Cardiac muscle cell (in vitro differentiated cells and primary cell): ENCODE results near the gene CSNK2B. TPM values are rescaled to one million over a fixed set of nuclear protein-coding genes. Genes with fewer than 3 reads are reported as not detected.

ENCODE experiments used
- DNase-seq, 2 donors: peaks; one replicate each; pipeline versions ENCODE4 v3.0.0 to v3.0.0-alpha.2; 2010 to 2017; ENCODE audit warnings: low read depth in 1 of 2, low spot score in 1 of 2
- H3K27ac ChIP-seq: fragments of 200-600 bp; sonication (generic); 2 replicates; pipeline ENCODE4 v1.5.1; 2016
- H3K27me3 ChIP-seq: fragments of 200-600 bp; sonication (generic); 2 replicates; pipeline ENCODE4 v1.6.0; 2016; ENCODE audit warnings: control low read depth
- H3K36me3 ChIP-seq: fragments of 200-600 bp; sonication (generic); 2 replicates; pipeline ENCODE4 v1.5.1; 2016; ENCODE audit warnings: control low read depth
- H3K4me1 ChIP-seq: fragments of 200-600 bp; sonication (generic); 2 replicates; pipeline ENCODE4 v1.8.1; 2017; ENCODE audit warnings: low read depth, mild to moderate bottlenecking, mixed run types
- H3K4me3 ChIP-seq: fragments of 200-600 bp; sonication (generic); 2 replicates; pipeline ENCODE4 v1.5.1; 2016; ENCODE audit warnings: mild to moderate bottlenecking
- H3K9me3 ChIP-seq: fragments of 200-600 bp; sonication (generic); 2 replicates; pipeline ENCODE4 v1.5.1; 2017; ENCODE audit warnings: low read depth, mild to moderate bottlenecking, control low read depth
- polyA plus RNA-seq: library from polyadenylated mRNA; unstranded; fragments of >200 nt; fragmentation: Nextera tagmentation; extraction: Ambion mirVana; gene quantifications from 2 replicates; pipeline ENCODE4 v1.2.1, GENCODE V29; 2016
- total RNA-seq: library from RNA; depleted of rRNA; stranded (reverse); fragments of >200 nt; gene quantifications from 2 replicates; pipeline ENCODE4 v1.2.3, GENCODE V29; 2016
- TF ChIP-seq, protein P1 (sequence below): IDR thresholded peaks from 2 replicates; pipeline ENCODE4 v1.5.1; 2012; ENCODE audit warnings: low read depth, mild to moderate bottlenecking, low read length

Gene CSNK2B
- total and polyA plus RNA-seq, 2 experiments from 2014 or later, result 277 to 310 TPM

DNA sequence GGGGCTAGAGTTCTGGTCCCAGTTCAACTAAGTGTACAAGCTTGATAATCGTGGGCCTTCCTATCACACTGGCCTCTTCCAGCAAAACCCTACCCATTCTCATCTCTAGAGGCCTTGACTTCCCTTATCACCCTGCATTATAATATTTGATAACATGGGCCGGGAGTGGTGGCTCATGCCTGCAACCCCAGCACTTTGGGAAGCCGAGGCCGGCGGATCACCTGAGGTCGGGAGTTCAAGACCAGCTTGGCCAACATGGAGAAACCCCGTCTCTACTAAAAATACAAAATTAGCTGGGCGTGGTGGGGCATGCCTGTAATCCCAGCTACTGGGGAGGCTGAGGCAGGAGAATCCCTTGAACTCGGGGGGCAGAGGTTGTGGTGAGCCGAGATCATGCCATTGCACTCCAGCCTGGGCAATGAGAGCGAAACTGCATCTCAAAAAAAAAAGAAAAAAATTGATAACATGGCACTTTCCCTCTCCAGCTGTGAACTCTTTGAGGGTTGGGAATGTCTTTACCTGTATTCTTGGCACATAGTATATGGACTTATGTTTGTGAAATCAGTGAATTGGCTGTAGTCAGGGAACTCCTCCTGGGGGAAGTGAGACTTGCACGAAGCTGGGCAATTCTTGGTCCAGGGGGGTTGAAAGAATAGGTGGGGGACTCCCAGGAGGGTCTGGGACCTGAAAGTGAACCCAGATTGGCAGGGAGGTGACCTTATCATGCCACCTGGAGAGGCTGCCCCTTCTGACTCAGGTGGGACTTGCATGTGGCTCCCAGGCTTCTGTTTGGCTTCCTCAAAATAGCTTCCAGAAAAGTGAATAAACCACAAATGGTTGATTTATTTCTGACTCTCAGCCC lies 4.4 kb upstream of the CSNK2B start:
- Histone ChIP-seq H3K27ac (peak overlapping the region; percentile 88), H3K4me1 (peaks cover 25% of the 10 kb centered on the region), H3K9me3 (no peaks in the 10 kb centered on the region), H3K27me3 (no peaks in the 10 kb centered on the region), H3K36me3 (no peaks in the 10 kb centered on the region), H3K4me3 (peak overlapping the region; percentile 79)
- no peak for DNase-seq
- TF ChIP-seq, protein P1, sequence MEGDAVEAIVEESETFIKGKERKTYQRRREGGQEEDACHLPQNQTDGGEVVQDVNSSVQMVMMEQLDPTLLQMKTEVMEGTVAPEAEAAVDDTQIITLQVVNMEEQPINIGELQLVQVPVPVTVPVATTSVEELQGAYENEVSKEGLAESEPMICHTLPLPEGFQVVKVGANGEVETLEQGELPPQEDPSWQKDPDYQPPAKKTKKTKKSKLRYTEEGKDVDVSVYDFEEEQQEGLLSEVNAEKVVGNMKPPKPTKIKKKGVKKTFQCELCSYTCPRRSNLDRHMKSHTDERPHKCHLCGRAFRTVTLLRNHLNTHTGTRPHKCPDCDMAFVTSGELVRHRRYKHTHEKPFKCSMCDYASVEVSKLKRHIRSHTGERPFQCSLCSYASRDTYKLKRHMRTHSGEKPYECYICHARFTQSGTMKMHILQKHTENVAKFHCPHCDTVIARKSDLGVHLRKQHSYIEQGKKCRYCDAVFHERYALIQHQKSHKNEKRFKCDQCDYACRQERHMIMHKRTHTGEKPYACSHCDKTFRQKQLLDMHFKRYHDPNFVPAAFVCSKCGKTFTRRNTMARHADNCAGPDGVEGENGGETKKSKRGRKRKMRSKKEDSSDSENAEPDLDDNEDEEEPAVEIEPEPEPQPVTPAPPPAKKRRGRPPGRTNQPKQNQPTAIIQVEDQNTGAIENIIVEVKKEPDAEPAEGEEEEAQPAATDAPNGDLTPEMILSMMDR, result no peak

DNA sequence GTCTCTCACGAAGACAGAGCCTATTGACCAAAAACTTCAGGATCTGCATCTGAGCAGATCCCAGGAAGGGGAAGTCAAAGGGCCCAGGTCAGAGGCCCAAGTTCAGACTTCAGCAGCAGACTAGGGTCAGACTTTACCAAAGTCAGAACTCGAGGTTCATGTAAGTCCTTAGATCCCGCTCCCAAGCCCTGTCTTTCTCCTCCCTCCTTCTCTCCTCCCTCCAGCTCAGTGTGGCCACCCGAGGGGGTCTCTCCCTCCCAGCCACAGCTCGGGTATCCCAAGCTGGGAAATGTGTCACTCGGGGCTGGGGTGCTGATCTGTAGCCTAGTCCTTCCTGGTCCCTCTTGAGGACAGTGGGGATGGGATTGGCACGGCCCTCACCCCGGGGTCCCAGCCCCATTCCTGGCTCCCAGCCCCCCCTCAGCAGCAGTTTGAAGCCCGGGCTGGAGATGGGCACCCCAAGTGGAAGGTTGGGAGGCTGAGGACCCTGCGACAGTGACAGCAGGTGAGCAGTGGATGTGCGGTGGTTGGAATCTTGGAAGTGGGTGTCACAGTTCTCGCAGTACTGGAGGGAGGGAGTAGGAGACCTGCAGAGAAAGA lies 3.7 kb upstream of the CSNK2B start:
- H3K4me1 ChIP-seq, result peaks cover 25% of the 10 kb centered on the region
- no peak overlapping the region for H3K4me3 ChIP-seq
- peaks cover 4% of the 10 kb centered on the region for H3K36me3 ChIP-seq
- TF ChIP-seq, protein P1, result no peak
- H3K9me3 ChIP-seq, result no peaks in the 10 kb centered on the region
- no peaks in the 10 kb centered on the region for H3K27me3 ChIP-seq
- no peak for DNase-seq
- H3K27ac ChIP-seq, result no peak overlapping the region

DNA sequence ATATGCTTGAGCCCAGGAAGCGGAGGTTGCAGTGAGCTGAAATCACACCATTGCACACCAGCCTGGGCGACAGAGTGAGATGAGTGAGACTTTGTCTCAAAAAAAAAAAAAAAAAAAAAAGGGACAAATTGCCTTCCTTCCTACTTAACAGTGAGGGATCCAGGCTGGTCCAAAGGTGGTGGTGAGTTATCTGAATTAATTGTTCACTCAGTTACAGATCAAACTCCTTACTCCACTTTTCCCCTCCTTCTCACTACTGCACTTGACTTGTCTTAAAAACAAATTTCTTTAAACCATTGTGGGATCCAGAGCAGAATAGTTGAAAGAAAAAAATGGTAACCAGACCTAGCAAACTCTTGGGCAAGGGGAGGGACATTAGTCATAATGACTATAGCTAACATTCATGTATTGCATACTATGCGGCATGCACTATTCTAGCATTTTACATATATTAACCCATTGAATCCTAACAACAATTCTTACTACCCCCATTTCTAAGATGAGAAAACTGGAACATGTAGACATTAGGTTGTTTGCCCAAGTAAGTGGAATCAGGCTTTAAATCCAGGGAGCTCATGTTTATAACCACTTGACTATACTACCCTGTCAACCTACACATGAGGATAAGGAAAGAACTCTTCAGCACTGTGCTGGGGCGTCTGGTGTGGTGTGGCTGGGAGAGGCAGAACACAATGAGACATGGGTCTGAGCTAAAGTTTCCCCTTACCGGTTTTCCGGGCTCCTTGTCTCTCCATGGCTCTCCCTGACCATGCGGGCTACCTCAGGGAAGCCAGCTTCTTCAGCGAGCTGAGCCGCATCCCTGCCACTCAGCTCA lies 2.5 kb upstream of the CSNK2B start:
- peak in 1 of 2 donors; percentile 20 for DNase-seq
- Histone ChIP-seq H3K4me3 (peak overlapping the region; percentile 94), H3K36me3 (peaks cover 15% of the 10 kb centered on the region), H3K9me3 (no peaks in the 10 kb centered on the region), H3K27ac (peak overlapping the region; percentile 95), H3K4me1 (peaks cover 25% of the 10 kb centered on the region), H3K27me3 (no peaks in the 10 kb centered on the region)
- TF ChIP-seq, protein P1, result no peak

DNA sequence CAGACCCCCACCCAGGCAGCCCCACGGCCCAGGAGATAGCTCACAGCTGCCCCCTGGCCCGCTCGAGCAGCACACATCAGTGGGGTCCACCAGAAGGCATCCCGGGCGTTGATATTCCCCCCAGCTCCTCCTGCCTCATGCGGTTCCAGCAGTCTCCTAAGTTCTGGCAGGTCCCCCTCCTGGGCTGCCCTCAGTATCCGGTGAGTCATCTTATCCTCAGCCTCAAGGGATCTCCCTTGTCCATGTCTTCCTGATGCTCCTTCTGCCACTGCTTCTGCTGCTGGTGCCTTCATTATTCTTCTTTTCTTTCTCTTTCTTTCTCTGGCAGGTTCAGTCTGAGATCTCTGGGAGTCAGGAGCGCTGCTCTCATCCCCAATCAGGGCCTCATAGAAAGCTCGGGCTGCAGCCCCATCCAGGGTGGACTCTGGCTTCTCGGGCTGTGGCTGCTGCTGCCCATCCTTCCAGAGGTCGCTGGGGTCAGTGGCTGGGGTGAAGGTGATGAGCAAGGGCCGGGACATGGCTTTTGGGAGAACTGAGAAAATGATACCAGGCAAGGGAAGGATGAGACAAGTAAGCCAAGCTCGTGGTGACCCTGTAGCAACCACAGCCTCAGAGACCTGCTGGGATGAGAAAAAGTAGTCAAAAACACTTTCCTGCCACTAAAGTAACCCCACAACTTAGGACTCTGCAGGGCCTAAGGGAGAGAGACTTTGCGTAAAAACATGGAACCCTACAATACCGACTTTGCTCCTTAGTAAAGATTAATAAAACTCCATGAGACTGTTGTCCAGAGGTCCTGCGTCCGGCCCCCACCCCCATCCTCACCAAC lies 1.7 kb upstream of the CSNK2B start:
- DNase-seq, result peak in 1 of 2 donors; percentile 78
- TF ChIP-seq, protein P1, result no peak
- Histone ChIP-seq H3K27me3 (no peaks in the 10 kb centered on the region), H3K4me3 (peak overlapping the region; percentile 94), H3K27ac (peak overlapping the region; percentile 95), H3K4me1 (peaks cover 19% of the 10 kb centered on the region), H3K9me3 (no peaks in the 10 kb centered on the region), H3K36me3 (peaks cover 22% of the 10 kb centered on the region)
